BLaER1 treated with 17β-estradiol and CSF1 and Interleukin-3, amounts not matched to agents 10 nM and 100 nM (cell line): ENCODE data around the gene PDZRN4.
"Not testable (repeated sequence)": the region's sequence is repeated elsewhere in the genome, so short reads cannot be mapped to it uniquely, and the experiment has no call there.

Experiments used
- H3K27ac ChIP-seq, 11 experiments: shearing (Covaris generic); formaldehyde crosslinking; 2 replicates each; pipeline ENCODE4 v1.8.1; 2022
- H3K27me3 ChIP-seq, 11 experiments: shearing (Covaris generic); formaldehyde crosslinking; 2 replicates each; pipeline ENCODE4 v1.8.1; 2022
- H3K36me3 ChIP-seq, 11 experiments: shearing (Covaris generic); formaldehyde crosslinking; 2 replicates each; pipeline ENCODE4 v1.8.1; 2022
- H3K4me1 ChIP-seq, 10 experiments: shearing (Covaris generic); formaldehyde crosslinking; 2 replicates each; pipeline ENCODE4 v1.8.1; 2022
- H3K4me2 ChIP-seq, 11 experiments: shearing (Covaris generic); formaldehyde crosslinking; 2 replicates each; pipeline ENCODE4 v1.8.1; 2022
- H3K4me3 ChIP-seq, 10 experiments: shearing (Covaris generic); formaldehyde crosslinking; 2 replicates each; pipeline ENCODE4 v1.8.1; 2022
- H3K9ac ChIP-seq, 11 experiments: shearing (Covaris generic); formaldehyde crosslinking; 2 replicates each; pipeline ENCODE4 v1.8.1; 2022
- H3K9me3 ChIP-seq, 11 experiments: shearing (Covaris generic); formaldehyde crosslinking; replicated peaks in 1 of 11; 2 replicates each; pipeline ENCODE4 v1.8.1; 2022
- H4K20me1 ChIP-seq, 11 experiments: shearing (Covaris generic); formaldehyde crosslinking; 2 replicates each; pipeline ENCODE4 v1.8.1; 2022
- Cebpa-rat ChIP-seq, 11 experiments: shearing (Covaris generic); IDR thresholded peaks; 2 replicates each; pipeline ENCODE4 v1.8.1; 2022

PDZRN4 gene

DNA sequence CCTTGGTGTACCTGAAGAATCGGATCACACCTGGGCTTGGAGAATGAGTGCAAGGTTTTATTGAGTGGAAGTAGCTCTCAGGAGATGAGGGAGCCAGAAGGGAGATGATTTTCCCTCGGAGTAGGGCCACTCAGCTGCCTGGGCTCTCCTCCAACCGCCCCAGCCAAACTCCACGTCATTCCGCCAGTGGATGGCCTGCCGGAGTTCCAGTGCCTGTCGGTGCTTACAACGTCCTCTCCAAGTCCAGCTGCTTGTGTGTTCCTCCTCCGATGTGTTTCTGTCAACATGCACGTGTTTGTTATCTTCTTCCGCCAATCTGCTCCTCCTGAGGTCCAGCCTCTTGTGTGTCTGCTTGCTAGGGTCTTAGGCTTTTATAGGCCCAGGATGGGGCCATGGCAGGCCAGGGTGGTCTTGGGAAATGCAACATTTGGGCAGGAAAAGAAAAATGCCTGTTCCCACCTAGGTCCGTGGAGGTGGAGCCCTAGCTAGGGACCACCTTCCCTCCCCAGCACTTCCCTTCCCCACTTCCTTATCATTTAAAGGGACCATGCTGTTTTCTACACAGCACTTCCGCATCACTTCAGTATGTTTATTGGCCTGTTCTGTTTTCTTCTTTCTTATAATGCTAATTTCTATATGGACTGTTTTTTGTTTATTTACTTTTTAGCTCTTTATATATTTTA, 343.2 kb downstream of the PDZRN4 start:
- Histone ChIP-seq H3K27me3 (no peaks in the 10 kb centered on the region), H3K4me1 (no peaks in the 10 kb centered on the region), H3K36me3 (no peaks in the 10 kb centered on the region), H3K27ac (no peak overlapping the region), H3K9me3 (0 out of 22 replicates have a peak, but pooled peaks cover 0 to 5% (median 0%) of the 10 kb centered on the region in 11 experiments), H3K4me3 (no peak overlapping the region), H4K20me1 (no peaks in the 10 kb centered on the region), H3K4me2 (no peak overlapping the region), H3K9ac (no peak overlapping the region)
- no peak for TF ChIP-seq Cebpa-rat (IDR thresholded peaks at IDR 0.05)

DNA sequence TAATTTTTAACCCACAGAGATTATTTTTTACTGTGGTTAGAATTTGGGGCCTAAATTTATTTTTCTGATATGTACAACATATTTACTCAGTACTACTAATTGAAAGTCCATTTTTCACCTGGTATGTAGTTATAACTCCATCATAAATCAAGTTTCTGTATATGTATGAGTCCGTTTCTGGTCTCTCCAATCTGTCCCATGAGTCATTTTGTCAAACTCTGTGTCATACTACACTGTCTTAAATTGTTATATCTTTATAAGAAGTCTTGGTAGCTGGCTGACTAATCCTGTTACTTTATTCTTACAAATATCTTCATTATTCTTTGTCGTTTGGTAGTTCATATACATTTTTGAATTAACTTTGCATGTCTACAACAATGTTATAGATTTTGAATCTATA, 344.0 kb downstream of the PDZRN4 start:
- Histone ChIP-seq H3K4me3 (no peak overlapping the region), H3K27ac (no peak overlapping the region), H3K27me3 (no peaks in the 10 kb centered on the region), H3K4me1 (no peaks in the 10 kb centered on the region), H3K9ac (no peak overlapping the region), H3K9me3 (0 out of 22 replicates have a peak, but pooled peaks cover 0 to 5% (median 0%) of the 10 kb centered on the region in 11 experiments), H4K20me1 (no peaks in the 10 kb centered on the region), H3K4me2 (no peak overlapping the region), H3K36me3 (no peaks in the 10 kb centered on the region)
- TF ChIP-seq Cebpa-rat (IDR thresholded peaks at IDR 0.05) = no peak

- Histone ChIP-seq H3K9ac (no peak overlapping the region), H3K27ac (no peak overlapping the region), H4K20me1 (no peaks in the 10 kb centered on the region), H3K9me3 (no peaks in the 10 kb centered on the region), H3K4me2 (no peak overlapping the region), H3K36me3 (no peaks in the 10 kb centered on the region), H3K27me3 (no peaks in the 10 kb centered on the region), H3K4me1 (no peaks in the 10 kb centered on the region), H3K4me3 (no peak overlapping the region)
- TF ChIP-seq Cebpa-rat (IDR thresholded peaks at IDR 0.05) = no peak
Measured at GRCh38 chr12:41536813-41537490, 348.8 kb downstream of the PDZRN4 start.

DNA sequence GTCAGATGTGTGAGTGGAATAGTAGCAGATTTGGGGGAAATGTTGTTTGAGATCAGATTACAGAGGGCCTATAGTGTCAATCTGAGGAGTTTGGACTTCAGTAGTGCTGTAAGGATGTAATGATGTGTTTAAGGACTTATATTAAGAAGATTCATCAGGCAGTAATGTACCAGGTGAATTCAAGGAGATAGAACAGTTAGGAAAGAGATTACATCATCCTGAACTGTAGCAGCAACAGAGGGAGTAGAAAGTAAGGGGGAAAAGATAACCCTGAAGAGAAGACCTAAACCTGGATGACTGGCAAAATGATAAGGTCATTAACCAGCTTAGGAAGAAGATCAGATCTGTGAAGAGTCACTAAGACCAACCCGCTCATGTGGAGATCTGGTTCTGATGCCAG, 349.4 kb downstream of the PDZRN4 start:
- Histone ChIP-seq H3K27me3 (no peaks in the 10 kb centered on the region), H3K27ac (no peak overlapping the region), H4K20me1 (no peaks in the 10 kb centered on the region), H3K4me1 (no peaks in the 10 kb centered on the region), H3K9ac (no peak overlapping the region), H3K9me3 (no peaks in the 10 kb centered on the region), H3K4me2 (no peak overlapping the region), H3K4me3 (no peak overlapping the region), H3K36me3 (no peaks in the 10 kb centered on the region)
- no peak for TF ChIP-seq Cebpa-rat (IDR thresholded peaks at IDR 0.05)

- H3K27me3 ChIP-seq = no peaks in the 10 kb centered on the region
- no peak overlapping the region for H3K4me3 ChIP-seq
- no peak overlapping the region for H3K27ac ChIP-seq
- no peaks in the 10 kb centered on the region for H3K9me3 ChIP-seq
- no peaks in the 10 kb centered on the region for H3K4me1 ChIP-seq
- H4K20me1 ChIP-seq = no peaks in the 10 kb centered on the region
- TF ChIP-seq Cebpa-rat (IDR thresholded peaks at IDR 0.05) = no peak
- H3K9ac ChIP-seq = no peak overlapping the region
- H3K4me2 ChIP-seq = no peak overlapping the region
- H3K36me3 ChIP-seq = no peaks in the 10 kb centered on the region
Measured at GRCh38 chr12:41545761-41546160, 357.6 kb downstream of the PDZRN4 start.

DNA sequence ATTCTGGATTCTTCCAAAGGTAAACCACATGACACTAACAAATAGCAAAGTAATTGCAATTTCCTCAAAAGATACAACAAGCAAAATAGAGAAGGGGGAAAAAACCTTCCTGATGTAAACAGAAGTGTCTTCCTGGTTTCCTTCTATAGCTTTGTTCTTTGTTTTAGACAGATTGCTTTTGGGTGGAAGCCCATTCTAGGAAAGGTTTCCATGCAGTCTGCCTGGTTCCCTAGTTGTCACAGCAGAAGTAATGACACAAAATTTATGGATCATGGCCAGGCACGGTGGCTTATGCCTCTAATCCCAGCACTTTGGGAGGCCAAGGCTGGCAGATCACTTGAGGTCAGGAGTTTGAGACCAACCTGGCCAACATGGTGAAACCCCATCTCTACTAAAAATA, 359.0 kb downstream of the PDZRN4 start:
- H3K4me3 ChIP-seq, H3K27me3 ChIP-seq, H3K4me2 ChIP-seq, H3K9me3 ChIP-seq, H4K20me1 ChIP-seq, H3K27ac ChIP-seq, H3K4me1 ChIP-seq, H3K9ac ChIP-seq, H3K36me3 ChIP-seq: not testable (repeated sequence)

DNA sequence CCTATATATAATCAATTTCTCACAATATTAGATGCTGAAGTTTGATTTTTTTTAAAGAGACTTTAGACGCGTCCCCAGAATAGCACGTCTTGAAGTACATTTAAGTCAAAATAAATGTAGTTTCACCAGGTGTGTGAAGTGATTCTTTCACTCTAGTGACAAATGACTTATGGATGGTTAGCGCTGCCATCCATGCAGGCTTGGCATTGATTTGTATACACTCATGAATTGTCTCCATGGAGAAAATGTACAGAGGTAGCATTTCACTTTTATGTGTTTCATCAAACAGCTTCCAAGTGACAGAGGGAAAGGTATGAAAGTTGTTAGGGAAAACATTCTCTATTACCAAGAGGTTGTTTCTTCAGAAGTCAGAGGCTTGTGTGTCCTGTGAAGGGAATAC, 360.8 kb downstream of the PDZRN4 start:
- H3K36me3 ChIP-seq = no peaks in the 10 kb centered on the region
- H4K20me1 ChIP-seq = no peaks in the 10 kb centered on the region
- H3K27ac ChIP-seq = no peak overlapping the region
- no peak for TF ChIP-seq Cebpa-rat (IDR thresholded peaks at IDR 0.05)
- H3K4me1 ChIP-seq = no peaks in the 10 kb centered on the region
- no peaks in the 10 kb centered on the region for H3K27me3 ChIP-seq
- no peak overlapping the region for H3K4me3 ChIP-seq
- no peaks in the 10 kb centered on the region for H3K9me3 ChIP-seq
- no peak overlapping the region for H3K9ac ChIP-seq
- H3K4me2 ChIP-seq = no peak overlapping the region

GRCh38 chr12:41552588-41552987, 364.5 kb downstream of the PDZRN4 start:
- Histone ChIP-seq H3K9me3 (no peaks in the 10 kb centered on the region), H3K9ac (no peak overlapping the region), H3K27me3 (no peaks in the 10 kb centered on the region), H3K27ac (no peak overlapping the region), H3K4me3 (no peak overlapping the region), H4K20me1 (no peaks in the 10 kb centered on the region), H3K4me1 (no peaks in the 10 kb centered on the region), H3K4me2 (no peak overlapping the region), H3K36me3 (no peaks in the 10 kb centered on the region)
- no peak for TF ChIP-seq Cebpa-rat (IDR thresholded peaks at IDR 0.05)

DNA sequence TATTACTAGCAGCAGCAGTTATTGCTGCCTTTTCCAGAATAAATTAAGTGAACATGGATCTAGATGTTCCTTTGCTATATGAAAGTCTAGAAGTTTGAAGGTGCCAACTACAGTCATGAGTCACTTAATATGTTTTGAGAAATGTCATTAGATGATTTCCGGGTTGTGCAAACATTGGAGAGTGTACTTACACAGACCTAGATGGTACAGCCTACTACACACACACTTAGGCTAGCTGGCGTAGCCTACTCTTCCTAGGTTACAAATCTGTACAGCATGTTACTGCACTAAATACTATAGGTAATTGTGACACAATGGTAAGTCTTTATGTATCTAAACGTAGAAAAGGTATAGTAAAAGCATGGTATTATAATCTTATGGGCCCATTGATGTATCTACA, 368.1 kb downstream of the PDZRN4 start:
- H3K27ac ChIP-seq = no peak overlapping the region
- H3K4me2 ChIP-seq = no peak overlapping the region
- H3K4me1 ChIP-seq = no peaks in the 10 kb centered on the region
- H3K9me3 ChIP-seq = no peaks in the 10 kb centered on the region; a peak in 1 of 22 replicates
- no peaks in the 10 kb centered on the region for H3K27me3 ChIP-seq
- no peak for TF ChIP-seq Cebpa-rat (IDR thresholded peaks at IDR 0.05)
- no peaks in the 10 kb centered on the region for H3K36me3 ChIP-seq
- H4K20me1 ChIP-seq = no peaks in the 10 kb centered on the region
- H3K9ac ChIP-seq = no peak overlapping the region
- H3K4me3 ChIP-seq = no peak overlapping the region

DNA sequence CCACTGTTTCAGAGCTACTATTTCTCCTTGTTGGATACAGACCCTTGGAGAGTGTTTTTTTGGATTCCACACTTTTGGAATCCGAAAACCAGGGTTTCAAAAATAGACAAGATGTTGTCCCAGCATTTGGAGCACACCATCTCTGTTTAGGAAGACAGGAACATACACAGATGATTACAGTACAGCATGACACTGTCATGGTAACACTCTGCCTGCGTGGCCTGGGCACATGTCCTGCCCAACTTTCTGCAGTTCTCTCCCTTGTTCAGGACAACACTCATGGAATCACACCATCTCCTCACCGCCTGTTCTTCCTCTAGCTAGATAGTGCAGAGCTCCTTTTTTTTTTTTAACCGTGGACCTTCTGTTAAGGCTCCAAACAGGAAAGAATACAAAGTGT, 369.2 kb downstream of the PDZRN4 start:
- Histone ChIP-seq H3K27me3 (no peaks in the 10 kb centered on the region), H3K9ac (no peak overlapping the region), H4K20me1 (no peaks in the 10 kb centered on the region), H3K4me1 (no peaks in the 10 kb centered on the region), H3K4me3 (no peak overlapping the region), H3K27ac (no peak overlapping the region), H3K4me2 (no peak overlapping the region), H3K36me3 (no peaks in the 10 kb centered on the region), H3K9me3 (no peaks in the 10 kb centered on the region; a peak in 1 of 22 replicates)
- TF ChIP-seq Cebpa-rat (IDR thresholded peaks at IDR 0.05) = no peak
